ENCODE results near the gene DOK5. TPM values are rescaled to one million over a fixed set of nuclear protein-coding genes. Genes with fewer than 3 reads are reported as not detected.

DOK5 gene
- total and polyA plus RNA-seq, 12 donors: 0.51 to 21.1 (median 9.1) TPM

DNA sequence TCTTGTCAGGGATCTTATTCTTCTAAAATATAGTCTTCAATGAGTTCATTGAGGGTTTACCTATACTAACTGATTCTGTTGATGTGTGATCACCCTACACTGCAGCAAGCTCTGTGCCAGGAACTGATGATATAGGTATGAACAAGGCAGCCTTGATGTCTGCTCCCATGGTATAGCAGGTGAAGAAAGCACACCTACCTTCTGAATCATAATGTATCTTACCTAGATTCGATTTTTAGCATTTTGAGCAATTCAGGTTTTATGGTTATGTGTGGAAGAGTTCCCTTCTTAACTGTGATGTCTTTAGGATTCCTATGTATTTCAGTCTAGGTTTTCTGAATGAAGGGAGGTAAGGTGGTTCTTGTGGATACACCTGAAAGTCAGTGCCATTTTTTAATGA lies 223.0 kb downstream of the DOK5 start:
- Histone ChIP-seq H3K4me3 (no peak overlapping the region), H3K27ac (no peak overlapping the region), H3K4me1 (no peaks in the 10 kb centered on the region), H3K27me3 (no peaks in the 10 kb centered on the region), H3K9me3 (no peaks in the 10 kb centered on the region), H3K36me3 (no peaks in the 10 kb centered on the region)
- ATAC-seq (no peak), DNase-seq (no peak)
- TF ChIP-seq, protein P1, sequence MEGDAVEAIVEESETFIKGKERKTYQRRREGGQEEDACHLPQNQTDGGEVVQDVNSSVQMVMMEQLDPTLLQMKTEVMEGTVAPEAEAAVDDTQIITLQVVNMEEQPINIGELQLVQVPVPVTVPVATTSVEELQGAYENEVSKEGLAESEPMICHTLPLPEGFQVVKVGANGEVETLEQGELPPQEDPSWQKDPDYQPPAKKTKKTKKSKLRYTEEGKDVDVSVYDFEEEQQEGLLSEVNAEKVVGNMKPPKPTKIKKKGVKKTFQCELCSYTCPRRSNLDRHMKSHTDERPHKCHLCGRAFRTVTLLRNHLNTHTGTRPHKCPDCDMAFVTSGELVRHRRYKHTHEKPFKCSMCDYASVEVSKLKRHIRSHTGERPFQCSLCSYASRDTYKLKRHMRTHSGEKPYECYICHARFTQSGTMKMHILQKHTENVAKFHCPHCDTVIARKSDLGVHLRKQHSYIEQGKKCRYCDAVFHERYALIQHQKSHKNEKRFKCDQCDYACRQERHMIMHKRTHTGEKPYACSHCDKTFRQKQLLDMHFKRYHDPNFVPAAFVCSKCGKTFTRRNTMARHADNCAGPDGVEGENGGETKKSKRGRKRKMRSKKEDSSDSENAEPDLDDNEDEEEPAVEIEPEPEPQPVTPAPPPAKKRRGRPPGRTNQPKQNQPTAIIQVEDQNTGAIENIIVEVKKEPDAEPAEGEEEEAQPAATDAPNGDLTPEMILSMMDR (IDR thresholded peaks at IDR 0.05): no peak
- intact Hi-C loops (cut with DNase I): loop anchor here in 1 of 10 donors (10.0 kb wide), 1 partner anchor 1466 kb away; no protein-coding TSS in a partner anchor
- WGBS, 2 donors: 60% methylated on average over 1 of the region's 1 CpG
